ENCODE data around the gene ANKRD65.

Gene ANKRD65

DNA sequence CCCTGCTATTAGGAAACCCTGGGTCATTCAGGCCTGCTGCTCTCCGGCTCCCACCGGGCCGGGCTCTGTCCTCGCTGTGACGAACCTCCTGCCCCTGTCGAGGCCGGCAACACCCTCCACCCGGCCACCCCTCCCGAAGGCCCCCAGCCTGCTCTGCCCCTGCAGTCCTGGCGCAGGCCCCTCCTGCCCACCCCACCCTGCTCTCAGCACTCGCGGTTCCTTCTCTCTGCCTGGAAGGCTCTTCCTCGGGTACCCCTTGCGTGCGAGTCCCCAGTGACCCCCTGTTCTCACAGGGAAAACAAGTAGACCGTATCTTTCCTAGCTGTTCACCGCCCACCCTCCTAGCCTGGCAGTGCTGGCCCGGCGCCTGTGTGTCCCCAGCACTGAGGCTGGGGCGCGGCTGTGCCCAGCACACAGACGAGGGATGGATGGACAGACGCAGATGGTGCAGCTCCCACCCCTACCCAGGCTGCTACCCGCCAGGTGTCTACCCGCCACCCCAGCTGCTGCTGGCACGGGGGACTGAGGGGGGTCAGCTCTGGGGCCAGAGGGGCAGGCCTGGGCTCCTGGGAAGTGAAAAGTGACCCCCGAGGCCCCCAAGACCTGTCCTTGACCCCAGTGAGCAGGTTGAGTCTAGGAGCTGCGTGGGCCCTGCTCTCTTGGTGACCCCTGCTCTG lies 11.3 kb upstream of the ANKRD65 start:
- H3K4me1 ChIP-seq (ENCODE audit: low read depth, poor library complexity, severe bottlenecking), result no peaks in the 10 kb centered on the region
- no peak overlapping the region for H3K9ac ChIP-seq
- TF ChIP-seq, protein P1, sequence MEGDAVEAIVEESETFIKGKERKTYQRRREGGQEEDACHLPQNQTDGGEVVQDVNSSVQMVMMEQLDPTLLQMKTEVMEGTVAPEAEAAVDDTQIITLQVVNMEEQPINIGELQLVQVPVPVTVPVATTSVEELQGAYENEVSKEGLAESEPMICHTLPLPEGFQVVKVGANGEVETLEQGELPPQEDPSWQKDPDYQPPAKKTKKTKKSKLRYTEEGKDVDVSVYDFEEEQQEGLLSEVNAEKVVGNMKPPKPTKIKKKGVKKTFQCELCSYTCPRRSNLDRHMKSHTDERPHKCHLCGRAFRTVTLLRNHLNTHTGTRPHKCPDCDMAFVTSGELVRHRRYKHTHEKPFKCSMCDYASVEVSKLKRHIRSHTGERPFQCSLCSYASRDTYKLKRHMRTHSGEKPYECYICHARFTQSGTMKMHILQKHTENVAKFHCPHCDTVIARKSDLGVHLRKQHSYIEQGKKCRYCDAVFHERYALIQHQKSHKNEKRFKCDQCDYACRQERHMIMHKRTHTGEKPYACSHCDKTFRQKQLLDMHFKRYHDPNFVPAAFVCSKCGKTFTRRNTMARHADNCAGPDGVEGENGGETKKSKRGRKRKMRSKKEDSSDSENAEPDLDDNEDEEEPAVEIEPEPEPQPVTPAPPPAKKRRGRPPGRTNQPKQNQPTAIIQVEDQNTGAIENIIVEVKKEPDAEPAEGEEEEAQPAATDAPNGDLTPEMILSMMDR (conservative IDR thresholded peaks at IDR 0.05; ENCODE audit: low read depth, low read length), result no peak
- H2AFZ ChIP-seq (ENCODE audit: low read depth), result no peak overlapping the region
- peaks cover 70% of the 10 kb centered on the region for H3K27me3 ChIP-seq (ENCODE audit: insufficient read depth, low read depth)
- H4K20me1 ChIP-seq (ENCODE audit: insufficient read depth), result no peaks in the 10 kb centered on the region
- H3K27ac ChIP-seq, result no peak overlapping the region
- H3K4me2 ChIP-seq, result no peak overlapping the region
- H3K36me3 ChIP-seq (ENCODE audit: insufficient read depth), result no peaks in the 10 kb centered on the region
- no peaks in the 10 kb centered on the region for H3K79me2 ChIP-seq (ENCODE audit: insufficient read depth, low read depth)
- no peak overlapping the region for H3K4me3 ChIP-seq (IDR thresholded peaks at IDR 0.05; ENCODE audit: insufficient read depth, low read depth, low read length)

DNA sequence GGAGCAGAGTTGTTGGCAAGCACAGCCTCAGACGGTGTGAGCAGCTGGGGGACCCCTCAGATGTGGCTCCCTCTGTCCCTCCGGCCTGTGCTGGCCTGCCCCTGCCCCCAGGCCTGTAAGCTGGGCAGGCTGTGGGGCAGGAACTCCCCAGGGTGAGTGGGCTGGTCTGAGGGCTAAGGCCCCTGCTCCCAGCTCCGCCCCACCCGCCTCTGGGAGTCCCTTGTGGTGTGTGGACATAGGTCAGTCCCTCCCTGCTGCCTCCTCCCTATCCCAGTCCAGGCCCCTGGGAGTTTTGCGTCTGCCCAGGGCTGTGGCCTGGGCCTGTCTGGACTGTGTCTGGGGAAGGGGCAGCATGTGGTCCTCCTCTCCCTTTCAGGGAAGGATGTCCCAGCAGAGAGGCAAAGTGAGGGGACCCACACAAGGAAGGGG lies 10.8 kb upstream of the ANKRD65 start:
- no peak overlapping the region for H3K9ac ChIP-seq
- H2AFZ ChIP-seq (ENCODE audit: low read depth), result no peak overlapping the region
- H3K27ac ChIP-seq, result no peak overlapping the region
- H3K27me3 ChIP-seq (ENCODE audit: insufficient read depth, low read depth), result peaks cover 66% of the 10 kb centered on the region
- no peak overlapping the region for H3K4me2 ChIP-seq
- H3K36me3 ChIP-seq (ENCODE audit: insufficient read depth), result no peaks in the 10 kb centered on the region
- H3K79me2 ChIP-seq (ENCODE audit: insufficient read depth, low read depth), result no peaks in the 10 kb centered on the region
- no peak overlapping the region for H3K4me3 ChIP-seq (IDR thresholded peaks at IDR 0.05; ENCODE audit: insufficient read depth, low read depth, low read length)
- H4K20me1 ChIP-seq (ENCODE audit: insufficient read depth), result no peaks in the 10 kb centered on the region
- no peaks in the 10 kb centered on the region for H3K4me1 ChIP-seq (ENCODE audit: low read depth, poor library complexity, severe bottlenecking)
- TF ChIP-seq, protein P1 (conservative IDR thresholded peaks at IDR 0.05; ENCODE audit: low read depth, low read length), result no peak

DNA sequence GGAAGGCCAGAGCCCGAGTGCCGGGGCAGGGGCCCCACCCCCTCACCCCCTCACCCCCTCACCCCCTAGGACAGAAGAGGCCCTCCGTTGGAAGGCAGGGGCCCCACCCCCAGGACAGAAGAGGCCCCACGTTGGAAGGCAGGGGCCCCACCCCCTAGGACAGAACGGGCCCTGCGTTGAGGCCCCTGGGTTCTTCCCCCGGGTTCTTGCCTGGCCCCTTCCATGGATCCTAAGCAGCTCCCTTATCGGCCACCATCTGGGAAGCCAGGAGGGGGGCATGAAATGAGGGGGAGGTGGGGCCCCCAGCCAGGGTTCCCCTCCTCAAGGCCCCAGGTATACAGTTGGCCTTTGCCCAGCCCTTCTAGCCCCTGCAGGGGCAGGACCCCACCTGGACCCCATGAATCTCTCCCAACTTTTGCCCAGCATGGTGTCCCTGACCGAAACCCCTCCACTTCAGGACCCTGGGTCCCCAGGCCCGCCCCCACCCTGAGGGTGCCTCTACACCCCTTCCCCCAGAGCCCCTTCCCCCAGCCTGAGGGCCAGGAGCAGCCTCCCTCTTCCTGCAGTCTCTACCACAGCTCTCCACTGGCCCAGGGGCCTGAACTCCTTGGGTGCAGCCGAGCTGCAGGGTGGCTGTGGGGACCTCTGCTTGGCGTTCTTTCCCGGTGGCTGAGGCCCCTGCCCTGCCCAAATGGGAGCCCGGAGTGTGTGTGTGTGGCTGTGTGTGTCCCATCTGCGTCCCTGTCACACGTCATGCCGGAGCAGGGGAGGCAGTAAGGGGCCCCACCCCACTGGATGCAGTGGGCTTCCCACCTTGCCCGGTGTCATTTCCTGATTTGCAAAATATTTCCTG lies 10.1 kb upstream of the ANKRD65 start:
- H3K4me1 ChIP-seq (ENCODE audit: low read depth, poor library complexity, severe bottlenecking), result no peaks in the 10 kb centered on the region
- no peak overlapping the region for H3K27ac ChIP-seq
- H3K9ac ChIP-seq, result no peak overlapping the region
- no peak overlapping the region for H3K4me2 ChIP-seq
- no peaks in the 10 kb centered on the region for H4K20me1 ChIP-seq (ENCODE audit: insufficient read depth)
- H3K4me3 ChIP-seq (IDR thresholded peaks at IDR 0.05; ENCODE audit: insufficient read depth, low read depth, low read length), result no peak overlapping the region
- no peaks in the 10 kb centered on the region for H3K36me3 ChIP-seq (ENCODE audit: insufficient read depth)
- no peaks in the 10 kb centered on the region for H3K79me2 ChIP-seq (ENCODE audit: insufficient read depth, low read depth)
- TF ChIP-seq, protein P1 (conservative IDR thresholded peaks at IDR 0.05; ENCODE audit: low read depth, low read length), result no peak
- H3K27me3 ChIP-seq (ENCODE audit: insufficient read depth, low read depth), result peaks cover 60% of the 10 kb centered on the region
- H2AFZ ChIP-seq (ENCODE audit: low read depth), result no peak overlapping the region

DNA sequence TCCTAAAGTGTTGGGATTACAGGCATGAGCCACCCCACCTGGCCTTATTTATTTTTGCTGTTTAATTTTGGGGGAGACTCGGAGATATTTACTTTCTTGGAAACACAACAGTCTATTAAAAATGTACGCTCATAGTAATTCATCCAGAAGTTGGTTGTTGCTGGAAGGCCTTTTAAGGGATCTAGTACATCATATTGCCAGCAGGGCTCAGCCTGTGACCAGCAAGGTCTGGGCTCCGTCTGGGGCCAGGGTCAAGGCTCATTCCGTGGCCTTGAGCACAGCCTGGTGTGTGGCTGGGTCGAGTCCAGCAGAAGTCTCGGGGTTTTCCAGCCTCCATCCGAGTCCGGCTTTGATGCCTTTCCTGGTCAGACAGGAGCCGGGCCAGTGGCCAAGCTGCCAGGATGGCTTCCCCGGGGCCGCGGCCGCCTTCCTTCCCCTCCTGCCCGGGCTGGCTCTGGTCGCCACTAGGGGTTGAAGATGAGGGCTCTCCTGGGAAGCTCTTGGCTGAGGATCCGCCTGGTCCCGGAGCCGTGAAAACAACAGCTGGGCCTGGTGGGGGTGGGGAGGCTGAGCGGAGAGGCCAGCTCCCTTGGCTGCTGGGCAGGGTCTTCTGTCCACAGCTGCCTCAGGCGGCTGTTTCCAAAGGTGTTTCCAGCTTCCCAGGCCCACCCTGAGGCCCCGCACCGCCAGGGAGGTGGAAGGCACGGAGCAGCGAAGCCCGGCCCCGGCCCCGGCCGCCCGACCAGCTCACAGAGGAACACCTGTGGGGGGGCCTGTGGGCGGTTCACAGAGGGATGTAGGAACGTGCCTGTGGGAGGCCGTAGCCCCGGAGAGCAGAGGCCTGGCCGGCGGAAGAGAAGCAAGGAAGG lies 9.3 kb upstream of the ANKRD65 start:
- H2AFZ ChIP-seq (ENCODE audit: low read depth), result no peak overlapping the region
- H3K9ac ChIP-seq, result no peak overlapping the region
- no peaks in the 10 kb centered on the region for H3K79me2 ChIP-seq (ENCODE audit: insufficient read depth, low read depth)
- H3K4me1 ChIP-seq (ENCODE audit: low read depth, poor library complexity, severe bottlenecking), result no peaks in the 10 kb centered on the region
- no peak overlapping the region for H3K4me3 ChIP-seq (IDR thresholded peaks at IDR 0.05; ENCODE audit: insufficient read depth, low read depth, low read length)
- peaks cover 59% of the 10 kb centered on the region for H3K27me3 ChIP-seq (ENCODE audit: insufficient read depth, low read depth)
- no peak overlapping the region for H3K4me2 ChIP-seq
- H3K36me3 ChIP-seq (ENCODE audit: insufficient read depth), result no peaks in the 10 kb centered on the region
- no peak overlapping the region for H3K27ac ChIP-seq
- TF ChIP-seq, protein P1 (conservative IDR thresholded peaks at IDR 0.05; ENCODE audit: low read depth, low read length), result no peak
- no peaks in the 10 kb centered on the region for H4K20me1 ChIP-seq (ENCODE audit: insufficient read depth)

Measured in KMS-11 (cell line).